Nephron (organoid): ENCODE measurements around the gene C12orf50.
"Not testable (repeated sequence)": the region's sequence is repeated elsewhere in the genome, so short reads cannot be mapped to it uniquely, and the experiment has no call there.

Experiments
- H3K27ac Mint-ChIP-seq, 3 experiments: 2 replicates each; pipeline ENCODE4 v1.8.0; 2020; ENCODE audit warnings: mixed read lengths in 3 of 3, mild to moderate bottlenecking in 2 of 3, moderate library complexity in 1 of 3
- H3K27me3 Mint-ChIP-seq: 2 replicates; pipeline ENCODE4 v1.8.0; 2021; ENCODE audit warnings: low read depth, mild to moderate bottlenecking, moderate library complexity, mixed read lengths
- H3K36me3 Mint-ChIP-seq: 2 replicates; pipeline ENCODE4 v1.8.0; 2020; ENCODE audit warnings: low read depth, mixed read lengths
- H3K4me1 Mint-ChIP-seq: 2 replicates; pipeline ENCODE4 v1.8.0; 2020; ENCODE audit warnings: mixed read lengths
- H3K4me3 Mint-ChIP-seq, 3 experiments: 2 replicates each; pipeline ENCODE4 v1.8.0; 2020; ENCODE audit warnings: mild to moderate bottlenecking in 3 of 3, mixed read lengths in 3 of 3, moderate library complexity in 2 of 3
- H3K9me3 Mint-ChIP-seq: 2 replicates; pipeline ENCODE4 v1.8.0; 2020; ENCODE audit warnings: mixed read lengths
- CTCF ChIP-seq, 3 experiments: fragments of 200-600 bp; sonication (generic); IDR thresholded peaks; one replicate each; pipeline ENCODE4 v1.5.0; 2021; ENCODE audit warnings: antibody characterized with exemption in 3 of 3; ENCODE audit not compliant: unreplicated experiment in 3 of 3

C12orf50 gene

DNA sequence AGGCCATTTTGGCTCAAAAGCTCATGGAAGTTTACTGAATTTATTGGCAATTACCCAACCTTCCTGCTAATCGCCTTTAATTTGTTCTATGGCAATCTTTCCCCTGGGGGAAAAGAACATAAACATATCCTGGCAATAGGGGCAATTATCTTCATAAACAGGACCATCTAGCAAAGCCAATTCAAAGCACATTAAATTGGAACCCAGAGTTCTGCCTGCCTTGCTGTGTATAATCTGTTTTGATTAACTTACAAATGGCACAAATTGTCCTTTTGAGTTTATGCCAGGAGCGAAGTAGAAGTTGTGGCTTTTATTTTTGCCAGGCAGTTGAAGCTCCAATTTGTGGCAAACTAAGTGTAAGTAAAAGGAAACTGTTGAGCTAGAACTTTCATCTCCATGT, 68.6 kb downstream of the C12orf50 start:
- H3K4me3 Mint-ChIP-seq = no peak overlapping the region
- peaks cover 2% of the 10 kb centered on the region for H3K9me3 Mint-ChIP-seq
- no peak overlapping the region for H3K27ac Mint-ChIP-seq
- no peaks in the 10 kb centered on the region for H3K36me3 Mint-ChIP-seq
- H3K27me3 Mint-ChIP-seq = no peaks in the 10 kb centered on the region
- no peaks in the 10 kb centered on the region for H3K4me1 Mint-ChIP-seq
- TF ChIP-seq CTCF (IDR thresholded peaks at IDR 0.05; ENCODE audit: unreplicated experiment in 3 of 3) = no peak

GRCh38 chr12:87954028-87954427, 75.2 kb downstream of the C12orf50 start:
- H3K4me3 Mint-ChIP-seq, H3K27me3 Mint-ChIP-seq, H3K9me3 Mint-ChIP-seq, H3K36me3 Mint-ChIP-seq, H3K27ac Mint-ChIP-seq: not testable (repeated sequence)
- H3K4me1 Mint-ChIP-seq = peaks cover 10% of the 10 kb centered on the region

GRCh38 chr12:87953256-87953860, 75.8 kb downstream of the C12orf50 start:
- no peaks in the 10 kb centered on the region for H3K9me3 Mint-ChIP-seq
- peak; percentile 63 to 74 (median 70) for TF ChIP-seq CTCF (IDR thresholded peaks at IDR 0.05; ENCODE audit: unreplicated experiment in 3 of 3)
- no peaks in the 10 kb centered on the region for H3K36me3 Mint-ChIP-seq
- H3K4me3 Mint-ChIP-seq = no peak overlapping the region
- H3K27me3 Mint-ChIP-seq = no peaks in the 10 kb centered on the region
- no peak overlapping the region for H3K27ac Mint-ChIP-seq
- peaks cover 10% of the 10 kb centered on the region for H3K4me1 Mint-ChIP-seq

DNA sequence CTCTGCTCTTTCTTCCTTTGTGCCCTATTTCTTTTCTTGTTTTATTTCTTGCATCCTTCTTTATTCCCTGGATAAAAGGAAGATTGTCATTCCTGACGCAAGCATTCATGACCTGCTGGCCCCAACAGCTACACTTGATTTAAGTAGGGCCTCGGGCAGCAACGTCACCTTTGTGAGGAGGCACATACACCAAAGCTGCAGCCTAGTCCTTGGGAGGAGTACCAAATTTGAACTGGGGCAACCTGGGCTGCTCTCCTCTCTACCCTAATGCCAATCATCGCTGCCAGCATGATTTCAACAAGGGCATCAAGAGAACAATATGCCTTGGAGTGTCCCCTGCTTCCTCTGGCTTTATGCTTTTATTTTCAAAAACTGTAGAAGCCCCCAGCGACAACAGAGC, 76.4 kb downstream of the C12orf50 start:
- no peak for TF ChIP-seq CTCF (IDR thresholded peaks at IDR 0.05; ENCODE audit: unreplicated experiment in 3 of 3)
- no peak overlapping the region for H3K27ac Mint-ChIP-seq
- no peaks in the 10 kb centered on the region for H3K36me3 Mint-ChIP-seq
- H3K4me3 Mint-ChIP-seq = no peak overlapping the region
- no peaks in the 10 kb centered on the region for H3K9me3 Mint-ChIP-seq
- no peaks in the 10 kb centered on the region for H3K27me3 Mint-ChIP-seq
- H3K4me1 Mint-ChIP-seq = peaks cover 10% of the 10 kb centered on the region

- peaks cover 10% of the 10 kb centered on the region for H3K4me1 Mint-ChIP-seq
- H3K27ac Mint-ChIP-seq = no peak overlapping the region
- H3K4me3 Mint-ChIP-seq = no peak overlapping the region
- no peaks in the 10 kb centered on the region for H3K9me3 Mint-ChIP-seq
- no peak for TF ChIP-seq CTCF (IDR thresholded peaks at IDR 0.05; ENCODE audit: unreplicated experiment in 3 of 3)
- no peaks in the 10 kb centered on the region for H3K36me3 Mint-ChIP-seq
- no peaks in the 10 kb centered on the region for H3K27me3 Mint-ChIP-seq
Measured at GRCh38 chr12:87952223-87952622, 77.0 kb downstream of the C12orf50 start.

GRCh38 chr12:87943762-87944161, 85.4 kb downstream of the C12orf50 start:
- H3K36me3 Mint-ChIP-seq = no peaks in the 10 kb centered on the region
- TF ChIP-seq CTCF (IDR thresholded peaks at IDR 0.05; ENCODE audit: unreplicated experiment in 3 of 3) = no peak
- peaks cover 24% of the 10 kb centered on the region for H3K9me3 Mint-ChIP-seq
- H3K27ac Mint-ChIP-seq = no peak overlapping the region
- no peaks in the 10 kb centered on the region for H3K27me3 Mint-ChIP-seq
- peaks cover 4% of the 10 kb centered on the region for H3K4me1 Mint-ChIP-seq
- no peak overlapping the region for H3K4me3 Mint-ChIP-seq
